Measurements from ENCODE around the gene PDE4D. TPM values are rescaled to one million over a fixed set of nuclear protein-coding genes. Genes with fewer than 3 reads are reported as not detected.
A peak's percentile ranks its signal among the peaks of the same experiment; 100 is the strongest.

The PDE4D gene
- total RNA-seq, 1 donor from 2014 or later, result 30.2 TPM

DNA sequence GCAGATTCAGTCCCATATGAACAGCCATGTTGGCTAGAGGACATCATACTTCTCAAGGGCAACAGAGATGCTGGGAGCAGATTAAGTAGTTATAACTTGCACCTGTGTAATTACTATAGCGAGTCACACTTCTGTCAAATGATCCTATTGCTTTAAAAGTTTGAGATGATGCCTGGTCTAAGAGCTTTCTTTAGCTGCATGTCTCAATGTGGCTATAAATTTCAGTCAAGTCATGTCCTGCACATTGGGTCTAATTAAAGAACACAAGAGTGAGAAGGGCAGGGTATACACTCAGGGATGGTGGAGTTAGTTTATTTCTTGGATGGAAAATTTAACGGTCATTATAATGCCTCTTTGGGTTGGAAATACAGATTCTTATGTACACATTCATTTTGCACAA, 753.4 kb downstream of the PDE4D start:
- intact Hi-C loops (cut with DNase I), result no loop called here
- no peak for ATAC-seq (ENCODE audit: poor library complexity)
- DNase-seq, result no peak

DNA sequence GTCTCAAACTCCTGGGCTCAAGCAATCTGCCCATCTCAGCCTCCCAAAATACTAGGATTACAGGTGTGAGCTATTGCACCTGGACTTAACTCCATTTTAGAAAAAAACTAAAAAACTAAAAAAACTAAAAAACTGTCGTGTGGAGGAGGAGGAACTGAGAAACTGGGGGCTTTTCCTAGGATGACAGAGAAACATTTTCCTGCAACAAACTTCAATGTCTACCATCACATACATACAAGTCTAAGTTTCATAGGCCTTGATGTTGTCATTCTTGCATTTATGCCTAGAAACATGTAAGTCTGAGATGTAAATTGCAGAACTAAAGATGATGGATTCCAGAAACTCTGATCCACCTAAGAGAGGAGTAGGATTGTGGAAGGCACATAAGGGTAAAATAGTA, 753.8 kb downstream of the PDE4D start:
- DNase-seq, result no peak
- ATAC-seq (ENCODE audit: poor library complexity), result no peak
- intact Hi-C loops (cut with DNase I), result no loop called here

GRCh38 chr5:59138509-59138908, 755.0 kb downstream of the PDE4D start:
- DNase-seq (no peak), ATAC-seq (ENCODE audit: poor library complexity) (no peak)
- intact Hi-C loops (cut with DNase I), result no loop called here

GRCh38 chr5:59137846-59138245, 755.7 kb downstream of the PDE4D start:
- no peak for DNase-seq
- no peak for ATAC-seq (ENCODE audit: poor library complexity)
- intact Hi-C loops (cut with DNase I), result no loop called here

DNA sequence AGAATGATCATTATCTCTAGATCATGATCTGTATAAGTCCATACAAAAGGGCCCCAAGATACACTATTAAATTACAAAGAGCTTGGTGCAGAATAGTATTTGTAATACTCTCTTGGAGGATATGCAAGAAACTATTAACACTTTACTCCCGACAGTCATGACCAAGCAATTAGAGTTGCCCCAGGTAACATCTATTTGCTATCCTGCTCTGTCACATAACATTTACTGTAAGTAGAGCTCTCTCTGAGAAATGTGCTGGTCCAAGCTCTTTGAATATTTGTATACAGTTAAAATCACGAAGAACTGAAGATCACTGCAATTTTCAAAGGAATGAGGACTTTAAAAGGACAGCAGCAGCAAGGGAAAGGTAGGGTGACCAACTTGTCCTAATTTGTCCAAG, 757.0 kb downstream of the PDE4D start:
- DNase-seq (no peak), ATAC-seq (ENCODE audit: poor library complexity) (no peak)
- intact Hi-C loops (cut with DNase I), result no loop called here

DNA sequence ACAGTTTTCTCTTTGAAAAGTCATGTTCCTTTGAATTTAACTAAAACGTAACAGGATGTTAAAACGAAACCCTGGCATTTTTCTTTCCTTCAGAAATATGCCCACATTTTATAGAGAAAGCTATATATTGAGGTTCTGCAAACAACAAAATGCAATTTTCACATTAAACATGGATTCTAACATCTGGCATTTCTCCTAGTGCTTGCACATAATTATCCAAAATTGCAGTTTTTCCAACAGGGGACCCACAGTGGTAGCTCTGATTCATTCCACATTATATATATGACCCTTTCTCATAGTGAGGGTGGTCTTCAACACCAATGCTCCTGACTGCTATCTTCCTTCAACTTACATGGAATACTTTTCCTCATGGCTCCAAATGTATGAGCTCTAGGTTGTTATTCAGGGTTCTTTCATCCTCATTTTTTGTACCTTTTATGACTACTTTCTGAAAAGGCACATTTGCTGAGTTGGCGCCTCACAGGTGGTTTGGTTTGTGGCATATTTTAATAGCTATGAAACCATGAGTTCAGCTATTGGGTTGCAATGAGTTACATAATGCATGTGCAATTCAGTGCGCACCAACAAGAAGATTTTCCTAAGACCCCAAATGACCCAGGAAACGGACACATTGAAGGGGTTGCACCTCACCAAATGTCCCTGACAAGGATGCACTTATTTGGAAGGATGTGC, 758.9 kb downstream of the PDE4D start:
- ATAC-seq (ENCODE audit: poor library complexity) (no peak), DNase-seq (no peak)
- intact Hi-C loops (cut with DNase I), result no loop called here

- DNase-seq (no peak), ATAC-seq (ENCODE audit: poor library complexity) (no peak)
- intact Hi-C loops (cut with DNase I), result no loop called here
Observed at GRCh38 chr5:59133764-59134261, 759.7 kb downstream of the PDE4D start.

GRCh38 chr5:59132131-59132530, 761.4 kb downstream of the PDE4D start:
- DNase-seq, result no peak
- intact Hi-C loops (cut with DNase I), result no loop called here
- ATAC-seq (ENCODE audit: poor library complexity), result no peak

GRCh38 chr5:59130431-59130830, 763.1 kb downstream of the PDE4D start:
- intact Hi-C loops (cut with DNase I), result no loop called here
- ATAC-seq (ENCODE audit: poor library complexity), result no peak
- no peak for DNase-seq

GRCh38 chr5:59128646-59129290, 764.8 kb downstream of the PDE4D start:
- intact Hi-C loops (cut with DNase I), result no loop called here
- no peak for ATAC-seq (ENCODE audit: poor library complexity)
- DNase-seq, result no peak

- DNase-seq, result no peak
- peak; percentile 7 for ATAC-seq (ENCODE audit: poor library complexity)
- intact Hi-C loops (cut with DNase I), result loop anchor here (2.0 kb wide), 1 partner anchor 88 kb away; no protein-coding TSS in a partner anchor
Observed at GRCh38 chr5:59126708-59127573, 766.6 kb downstream of the PDE4D start.

GRCh38 chr5:59126016-59126707, 767.4 kb downstream of the PDE4D start:
- no peak for ATAC-seq (ENCODE audit: poor library complexity)
- intact Hi-C loops (cut with DNase I), result loop anchor here (2.0 kb wide), 1 partner anchor 87 kb away; no protein-coding TSS in a partner anchor
- DNase-seq, result no peak

DNA sequence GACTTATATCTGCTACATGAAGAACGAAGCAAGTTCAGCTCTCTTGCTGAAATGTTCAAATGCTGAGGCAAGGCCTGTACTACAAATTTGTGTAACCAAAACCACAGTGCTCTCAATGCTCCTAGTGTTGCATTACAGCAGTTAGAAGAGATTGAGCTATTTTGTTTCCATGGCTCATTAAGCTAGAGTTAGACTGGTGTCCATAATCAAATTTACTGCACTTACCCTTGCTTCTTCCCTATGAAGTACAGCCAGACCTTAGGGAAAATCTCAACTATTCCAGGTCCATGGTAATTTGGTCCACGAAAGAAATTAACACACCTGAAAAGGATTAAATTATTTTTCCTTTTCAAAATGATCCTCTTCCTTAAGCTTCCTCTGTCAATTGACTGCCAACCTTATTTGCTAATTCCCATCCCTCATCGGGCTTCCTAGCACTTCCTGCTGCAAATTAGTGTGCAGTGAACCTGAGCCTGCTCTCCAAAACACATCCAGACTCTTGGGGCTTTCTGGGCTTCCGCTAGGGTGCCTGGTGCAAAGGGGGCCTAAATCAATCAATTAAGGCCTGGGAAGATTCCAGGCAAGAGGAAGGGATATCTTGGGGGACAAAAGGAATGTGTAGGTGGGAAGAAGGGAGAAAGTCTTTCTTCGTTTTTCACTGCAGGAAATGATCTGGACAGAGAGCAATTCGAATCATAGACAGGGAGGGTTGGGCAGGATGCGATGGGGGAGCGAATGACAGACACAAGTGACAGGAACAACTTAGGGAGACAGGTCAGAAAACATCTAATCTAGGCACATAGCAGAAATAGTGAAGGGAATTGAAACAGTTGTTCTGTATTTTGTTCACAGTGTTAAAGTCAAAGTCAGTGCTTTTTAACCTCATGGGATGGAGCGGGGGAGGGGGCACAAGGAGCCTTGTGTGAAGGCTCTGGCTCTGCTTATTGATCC, 768.2 kb downstream of the PDE4D start:
- ATAC-seq (ENCODE audit: poor library complexity), result no peak
- intact Hi-C loops (cut with DNase I), result no loop called here
- peak; percentile 34 for DNase-seq

GRCh38 chr5:59123595-59124561, 769.6 kb downstream of the PDE4D start:
- no peak for ATAC-seq (ENCODE audit: poor library complexity)
- no peak for DNase-seq
- intact Hi-C loops (cut with DNase I), result no loop called here

- ATAC-seq (ENCODE audit: poor library complexity) (no peak), DNase-seq (no peak)
- intact Hi-C loops (cut with DNase I), result no loop called here
Observed at GRCh38 chr5:59119480-59119879, 774.0 kb downstream of the PDE4D start.

- ATAC-seq (ENCODE audit: poor library complexity) (no peak), DNase-seq (no peak)
- intact Hi-C loops (cut with DNase I), result no loop called here
Observed at GRCh38 chr5:59117320-59117719, 776.2 kb downstream of the PDE4D start.

All from Right ventricle myocardium superior (tissue), 1 donor.